Measurements from ENCODE around the gene FNBP1. TPM values are rescaled to one million over a fixed set of nuclear protein-coding genes. Genes with fewer than 3 reads are reported as not detected.

FNBP1 gene
- total and polyA plus RNA-seq, 2 of the 13 experiments (the other 11 are each of a cell fraction or from before 2014, with no cell fraction given): 5.4 to 19.5 TPM

- TF ChIP-seq ZNF234 (CRISPR knock-in tag; conservative IDR thresholded peaks at IDR 0.05) (0 out of 2 replicates have a peak, but pooled peaks have one; percentile 34), ZNF674 (CRISPR knock-in tag; IDR thresholded peaks at IDR 0.05; ENCODE audit: low read depth) (peak; percentile 68; the same call in 1 of the 2 replicates), ZNF841 (CRISPR knock-in tag; IDR thresholded peaks at IDR 0.05; ENCODE audit: borderline replicate concordance) (peak; percentile 28; the same call in 1 of the 2 replicates), ZNF484 (CRISPR knock-in tag; IDR thresholded peaks at IDR 0.05; ENCODE audit: borderline replicate concordance, low read depth) (no peak), NFIC (IDR thresholded peaks at IDR 0.05; ENCODE audit: low read length) (no peak), SMAD9 (CRISPR knock-in tag; IDR thresholded peaks at IDR 0.05) (0 out of 2 replicates have a peak, but pooled peaks have one; percentile 53), ZNF816 (CRISPR knock-in tag; IDR thresholded peaks at IDR 0.05; ENCODE audit: borderline replicate concordance) (peak; percentile 9; the same call in 1 of the 2 replicates)
- Histone ChIP-seq H3K4me1 (ENCODE audit: insufficient read depth, low read length) (peaks cover 30% of the 10 kb centered on the region), H4K20me1 (ENCODE audit: insufficient read depth, low read length) (no peaks in the 10 kb centered on the region), H3K4me3 (replicated peaks in 1 of 3; ENCODE audit: insufficient read depth in 1 of 3, low read depth in 2 of 3, low read length in 3 of 3) (peak overlapping the region; percentile 90 to 97 (median 93)), H3K9ac (ENCODE audit: insufficient read depth, low read depth, low read length) (peak overlapping the region; percentile 86), H2AFZ (ENCODE audit: low read length) (no peak overlapping the region), H3K4me2 (ENCODE audit: low read depth, low read length) (peak overlapping the region; percentile 96), H3K9me3 (ENCODE audit: low read length) (no peaks in the 10 kb centered on the region), H3K36me3 (replicated peaks in 1 of 2; ENCODE audit: control insufficient read depth in 1 of 2, insufficient read depth in 2 of 2, low read length in 2 of 2) (peaks cover 0 to 7% of the 10 kb centered on the region in 2 experiments; a peak in 3 of 5 replicates), H3K27me3 (ENCODE audit: control insufficient read depth in 1 of 2, insufficient read depth in 2 of 2, low read length in 2 of 2) (no peaks in the 10 kb centered on the region; a peak in 1 of 5 replicates), H3K79me2 (ENCODE audit: insufficient read depth, low read length) (peaks cover 39% of the 10 kb centered on the region), H3K27ac (ENCODE audit: extremely low read length, insufficient read depth, low read length) (peak overlapping the region; percentile 87)
- FAIRE-seq (no peak), DNase-seq (ENCODE audit: low spot score) (no peak), ATAC-seq (peak; percentile 49)
- BruUV-seq (replicated peaks): TSS peak; percentile 73
- intact Hi-C loops (cut with micrococcal nuclease; ENCODE audit: unreplicated experiment) (no loop called here), in situ Hi-C loops (cut with HindIII; ENCODE audit: extremely low pct_ligation_motif_present, low pct_unique_long_range_greater_than_20kb) (no loop called here)
- POLR2A ChIA-PET: interaction anchor here (1.2 to 2.0 kb wide), 5 partner anchors 11 to 169 kb away, joined by 3 to 39 read pairs (median 8); partner anchors contain the start of gene FNBP1
- CTCF ChIA-PET (ENCODE audit: low intra/inter-chr PET ratio, low total read pairs): interaction anchor here (1.5 kb wide), 1 partner anchor 170 kb away, joined by 4 read pairs; no protein-coding TSS in a partner anchor
- 2% methylated on average over 14 of the region's 14 CpGs for WGBS (ENCODE audit: low lambda C conversion rate)
Measured at GRCh38 chr9:130054325-130054786, 11.4 kb upstream of the FNBP1 start.
